HepG2 (cell line): ENCODE data around the gene PIP4K2B. TPM values are rescaled to one million over a fixed set of nuclear protein-coding genes. Genes with fewer than 3 reads are reported as not detected.

Experiments
- BORCS8-MEF2B ChIP-seq: sonication (generic); formaldehyde crosslinking; IDR thresholded peaks from 2 replicates; pipeline ENCODE4 v1.8.0; 2022; ENCODE audit warnings: mild to moderate bottlenecking, missing genetic modification reagents
- EP300 ChIP-seq, 3 experiments: sonication (generic) in 1 of 3; formaldehyde crosslinking in 1 of 3; IDR thresholded peaks; 2 replicates each; pipeline versions ENCODE4 v1.5.1 to v1.6.1; 2011 to 2020; ENCODE audit warnings: low read depth in 2 of 3, low read length in 2 of 3, borderline replicate concordance in 1 of 3, improper control_type of control experiment in 1 of 3, mild to moderate bottlenecking in 1 of 3, missing genetic modification reagents in 1 of 3, moderate library complexity in 1 of 3
- JUNB ChIP-seq: sonication (generic); formaldehyde crosslinking; IDR thresholded peaks from 2 replicates; pipeline ENCODE4 v1.8.0; 2022; ENCODE audit warnings: missing genetic modification reagents, mild to moderate bottlenecking, borderline replicate concordance
- NRL ChIP-seq: sonication (generic); formaldehyde crosslinking; IDR thresholded peaks from 2 replicates; pipeline ENCODE4 v1.5.0; 2020; ENCODE audit warnings: missing genetic modification reagents, mild to moderate bottlenecking, moderate library complexity, borderline replicate concordance
- PATZ1 ChIP-seq: sonication (generic); formaldehyde crosslinking; IDR thresholded peaks from 2 replicates; pipeline ENCODE4 v1.4.0; 2020; ENCODE audit warnings: missing genetic modification reagents
- PCBP1 ChIP-seq: fragments of 200-400 bp; formaldehyde crosslinking; IDR thresholded peaks from 2 replicates; pipeline ENCODE4 v1.6.1; 2017; ENCODE audit warnings: mild to moderate bottlenecking, low read depth, low read length, borderline replicate concordance
- RFX1 ChIP-seq: fragments of 450-650 bp; IDR thresholded peaks from 2 replicates; pipeline ENCODE4 v1.6.1; 2017
- SAFB2 ChIP-seq: sonication (generic); formaldehyde crosslinking; IDR thresholded peaks from 2 replicates; pipeline ENCODE4 v1.5.1; 2020; ENCODE audit warnings: missing genetic modification reagents, low read depth, mild to moderate bottlenecking, borderline replicate concordance
- SNRNP70 ChIP-seq: fragments of 200-400 bp; formaldehyde crosslinking; IDR thresholded peaks from 2 replicates; pipeline ENCODE4 v1.6.1; 2017; ENCODE audit warnings: mild to moderate bottlenecking, low read depth, low read length, moderate library complexity
- ZNF614 ChIP-seq: IDR thresholded peaks from 2 replicates; pipeline ENCODE4 v1.6.1; 2018; ENCODE audit warnings: missing biosample characterization, missing genetic modification reagents, inconsistent platforms, borderline replicate concordance
- ZNF672 ChIP-seq: sonication (generic); formaldehyde crosslinking; IDR thresholded peaks from 2 replicates; pipeline ENCODE4 v1.8.1; 2022; ENCODE audit warnings: missing genetic modification reagents
- ZSCAN12 ChIP-seq: sonication (generic); formaldehyde crosslinking; IDR thresholded peaks from 2 replicates; pipeline ENCODE4 v1.9.0; 2021; ENCODE audit warnings: mild to moderate bottlenecking, missing genetic modification reagents
- polyA plus RNA-seq, 8 experiments: library from polyadenylated mRNA; depleted of rRNA in 3 of 8; stranded (reverse) in 7 of 8; unstranded in 1 of 8; fragments of >200 nt; fragmentation: Illumina TruSeq in 4 of 8; extraction: Trizol in 4 of 8; gene quantifications; 2 replicates each; pipeline versions ENCODE4 v1.2.1 to v1.2.3, GENCODE V29; 2011 to 2016; ENCODE audit warnings: low read depth in 4 of 8, missing spikeins in 1 of 8, mixed read lengths in 1 of 8; ENCODE audit not compliant: insufficient read depth in 1 of 8
- total RNA-seq, 5 experiments: library from RNA; depleted of rRNA; stranded (reverse); fragments of >200 nt; fragmentation: Illumina TruSeq; extraction: Trizol; gene quantifications; 2 replicates each; pipeline ENCODE4 v1.2.3, GENCODE V29; 2016; ENCODE audit warnings: low read depth in 1 of 5
- TF ChIP-seq, protein P1 (sequence below): sonication (generic); formaldehyde crosslinking; IDR thresholded peaks from 2 replicates; pipeline ENCODE4 v1.9.0; 2021; ENCODE audit warnings: mild to moderate bottlenecking, missing genetic modification reagents
- TF ChIP-seq, protein P2 (sequence below): sonication (generic); formaldehyde crosslinking; IDR thresholded peaks from 2 replicates; pipeline ENCODE4 v1.4.0; 2020; ENCODE audit warnings: missing genetic modification reagents, borderline replicate concordance

The PIP4K2B gene
- total and polyA plus RNA-seq, 2 of the 13 experiments (the other 11 are each of a cell fraction or from before 2014, with no cell fraction given): 20.4 to 54.0 TPM

DNA sequence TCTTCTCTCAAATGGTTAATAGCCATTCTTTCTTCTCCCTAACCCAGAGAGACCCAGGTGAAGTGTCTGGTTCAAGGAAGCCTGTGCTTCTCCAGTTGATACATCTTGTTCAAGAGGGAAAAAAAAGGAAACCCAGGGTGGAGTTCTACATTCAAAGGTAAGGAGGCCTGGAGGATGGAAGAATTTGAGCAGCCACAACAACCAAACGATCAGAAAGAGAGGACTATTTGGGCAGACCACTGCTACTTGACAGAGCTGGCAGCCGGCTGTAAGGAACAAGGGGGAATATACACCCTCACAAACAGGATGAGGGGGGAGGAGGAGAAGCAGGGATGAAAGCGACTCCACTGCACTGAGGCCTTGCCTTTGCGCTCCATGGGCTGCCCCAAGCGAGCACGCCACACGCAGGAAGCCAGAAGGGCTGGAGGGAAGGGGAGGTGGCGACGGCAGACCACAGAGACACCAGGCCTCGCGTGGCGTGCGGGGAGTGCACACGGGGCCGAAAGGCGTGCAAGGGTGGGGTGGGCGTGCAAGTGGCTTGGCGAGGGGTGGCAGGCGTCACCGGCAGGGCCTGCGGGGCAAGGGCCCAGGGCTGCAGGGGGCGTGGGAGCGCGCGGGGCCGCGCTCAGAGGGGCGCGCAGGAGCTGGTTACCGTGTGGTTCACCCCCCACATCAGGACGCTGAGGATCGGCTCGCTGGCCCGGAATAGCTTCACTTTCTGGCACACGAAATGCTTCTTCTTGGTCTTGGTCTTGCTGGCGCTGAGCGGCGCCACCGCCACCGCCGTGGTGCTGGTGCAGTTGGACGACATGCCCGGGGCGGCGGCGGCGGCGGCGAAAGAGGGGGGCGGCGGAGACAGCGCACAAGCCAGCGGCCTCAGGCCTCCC is 499 bp downstream of the PIP4K2B start (continued):
- TF ChIP-seq, protein P1, sequence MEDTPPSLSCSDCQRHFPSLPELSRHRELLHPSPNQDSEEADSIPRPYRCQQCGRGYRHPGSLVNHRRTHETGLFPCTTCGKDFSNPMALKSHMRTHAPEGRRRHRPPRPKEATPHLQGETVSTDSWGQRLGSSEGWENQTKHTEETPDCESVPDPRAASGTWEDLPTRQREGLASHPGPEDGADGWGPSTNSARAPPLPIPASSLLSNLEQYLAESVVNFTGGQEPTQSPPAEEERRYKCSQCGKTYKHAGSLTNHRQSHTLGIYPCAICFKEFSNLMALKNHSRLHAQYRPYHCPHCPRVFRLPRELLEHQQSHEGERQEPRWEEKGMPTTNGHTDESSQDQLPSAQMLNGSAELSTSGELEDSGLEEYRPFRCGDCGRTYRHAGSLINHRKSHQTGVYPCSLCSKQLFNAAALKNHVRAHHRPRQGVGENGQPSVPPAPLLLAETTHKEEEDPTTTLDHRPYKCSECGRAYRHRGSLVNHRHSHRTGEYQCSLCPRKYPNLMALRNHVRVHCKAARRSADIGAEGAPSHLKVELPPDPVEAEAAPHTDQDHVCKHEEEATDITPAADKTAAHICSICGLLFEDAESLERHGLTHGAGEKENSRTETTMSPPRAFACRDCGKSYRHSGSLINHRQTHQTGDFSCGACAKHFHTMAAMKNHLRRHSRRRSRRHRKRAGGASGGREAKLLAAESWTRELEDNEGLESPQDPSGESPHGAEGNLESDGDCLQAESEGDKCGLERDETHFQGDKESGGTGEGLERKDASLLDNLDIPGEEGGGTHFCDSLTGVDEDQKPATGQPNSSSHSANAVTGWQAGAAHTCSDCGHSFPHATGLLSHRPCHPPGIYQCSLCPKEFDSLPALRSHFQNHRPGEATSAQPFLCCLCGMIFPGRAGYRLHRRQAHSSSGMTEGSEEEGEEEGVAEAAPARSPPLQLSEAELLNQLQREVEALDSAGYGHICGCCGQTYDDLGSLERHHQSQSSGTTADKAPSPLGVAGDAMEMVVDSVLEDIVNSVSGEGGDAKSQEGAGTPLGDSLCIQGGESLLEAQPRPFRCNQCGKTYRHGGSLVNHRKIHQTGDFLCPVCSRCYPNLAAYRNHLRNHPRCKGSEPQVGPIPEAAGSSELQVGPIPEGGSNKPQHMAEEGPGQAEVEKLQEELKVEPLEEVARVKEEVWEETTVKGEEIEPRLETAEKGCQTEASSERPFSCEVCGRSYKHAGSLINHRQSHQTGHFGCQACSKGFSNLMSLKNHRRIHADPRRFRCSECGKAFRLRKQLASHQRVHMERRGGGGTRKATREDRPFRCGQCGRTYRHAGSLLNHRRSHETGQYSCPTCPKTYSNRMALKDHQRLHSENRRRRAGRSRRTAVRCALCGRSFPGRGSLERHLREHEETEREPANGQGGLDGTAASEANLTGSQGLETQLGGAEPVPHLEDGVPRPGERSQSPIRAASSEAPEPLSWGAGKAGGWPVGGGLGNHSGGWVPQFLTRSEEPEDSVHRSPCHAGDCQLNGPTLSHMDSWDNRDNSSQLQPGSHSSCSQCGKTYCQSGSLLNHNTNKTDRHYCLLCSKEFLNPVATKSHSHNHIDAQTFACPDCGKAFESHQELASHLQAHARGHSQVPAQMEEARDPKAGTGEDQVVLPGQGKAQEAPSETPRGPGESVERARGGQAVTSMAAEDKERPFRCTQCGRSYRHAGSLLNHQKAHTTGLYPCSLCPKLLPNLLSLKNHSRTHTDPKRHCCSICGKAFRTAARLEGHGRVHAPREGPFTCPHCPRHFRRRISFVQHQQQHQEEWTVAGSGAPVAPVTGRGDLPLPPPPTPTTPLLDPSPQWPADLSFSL (CRISPR knock-in tag): no peak
- TF ChIP-seq SNRNP70 (no peak), BORCS8-MEF2B (CRISPR knock-in tag) (peak; percentile 86), JUNB (CRISPR knock-in tag) (no peak), RFX1 (no peak), ZNF672 (CRISPR knock-in tag) (no peak), ZNF614 (CRISPR knock-in tag) (0 out of 2 replicates have a peak, but pooled peaks have one; percentile 77), NRL (peak; percentile 87; the same call in 1 of the 2 replicates), PATZ1 (CRISPR knock-in tag) (peak; percentile 89), EP300 (IDR thresholded peaks at IDR 0.05; ENCODE audit: low read depth in 2 of 2, low read length in 2 of 2) (no peak), EP300 (CRISPR knock-in tag; IDR thresholded peaks at IDR 0.05; ENCODE audit: borderline replicate concordance) (no peak), ZSCAN12 (CRISPR knock-in tag) (no peak), SAFB2 (CRISPR knock-in tag) (peak; percentile 23), PCBP1 (no peak)
- TF ChIP-seq, protein P2, sequence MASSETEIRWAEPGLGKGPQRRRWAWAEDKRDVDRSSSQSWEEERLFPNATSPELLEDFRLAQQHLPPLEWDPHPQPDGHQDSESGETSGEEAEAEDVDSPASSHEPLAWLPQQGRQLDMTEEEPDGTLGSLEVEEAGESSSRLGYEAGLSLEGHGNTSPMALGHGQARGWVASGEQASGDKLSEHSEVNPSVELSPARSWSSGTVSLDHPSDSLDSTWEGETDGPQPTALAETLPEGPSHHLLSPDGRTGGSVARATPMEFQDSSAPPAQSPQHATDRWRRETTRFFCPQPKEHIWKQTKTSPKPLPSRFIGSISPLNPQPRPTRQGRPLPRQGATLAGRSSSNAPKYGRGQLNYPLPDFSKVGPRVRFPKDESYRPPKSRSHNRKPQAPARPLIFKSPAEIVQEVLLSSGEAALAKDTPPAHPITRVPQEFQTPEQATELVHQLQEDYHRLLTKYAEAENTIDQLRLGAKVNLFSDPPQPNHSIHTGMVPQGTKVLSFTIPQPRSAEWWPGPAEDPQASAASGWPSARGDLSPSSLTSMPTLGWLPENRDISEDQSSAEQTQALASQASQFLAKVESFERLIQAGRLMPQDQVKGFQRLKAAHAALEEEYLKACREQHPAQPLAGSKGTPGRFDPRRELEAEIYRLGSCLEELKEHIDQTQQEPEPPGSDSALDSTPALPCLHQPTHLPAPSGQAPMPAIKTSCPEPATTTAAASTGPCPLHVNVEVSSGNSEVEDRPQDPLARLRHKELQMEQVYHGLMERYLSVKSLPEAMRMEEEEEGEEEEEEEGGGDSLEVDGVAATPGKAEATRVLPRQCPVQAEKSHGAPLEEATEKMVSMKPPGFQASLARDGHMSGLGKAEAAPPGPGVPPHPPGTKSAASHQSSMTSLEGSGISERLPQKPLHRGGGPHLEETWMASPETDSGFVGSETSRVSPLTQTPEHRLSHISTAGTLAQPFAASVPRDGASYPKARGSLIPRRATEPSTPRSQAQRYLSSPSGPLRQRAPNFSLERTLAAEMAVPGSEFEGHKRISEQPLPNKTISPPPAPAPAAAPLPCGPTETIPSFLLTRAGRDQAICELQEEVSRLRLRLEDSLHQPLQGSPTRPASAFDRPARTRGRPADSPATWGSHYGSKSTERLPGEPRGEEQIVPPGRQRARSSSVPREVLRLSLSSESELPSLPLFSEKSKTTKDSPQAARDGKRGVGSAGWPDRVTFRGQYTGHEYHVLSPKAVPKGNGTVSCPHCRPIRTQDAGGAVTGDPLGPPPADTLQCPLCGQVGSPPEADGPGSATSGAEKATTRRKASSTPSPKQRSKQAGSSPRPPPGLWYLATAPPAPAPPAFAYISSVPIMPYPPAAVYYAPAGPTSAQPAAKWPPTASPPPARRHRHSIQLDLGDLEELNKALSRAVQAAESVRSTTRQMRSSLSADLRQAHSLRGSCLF: no peak
